Upper lobe of left lung (tissue), 4 donors: ENCODE measurements around the gene CAP2.

Source experiments
- CTCF ChIP-seq, 6 experiments: fragments of 450-650 bp in 4 of 6; fragments of 200-600 bp in 2 of 6; sonication (generic) in 2 of 6; IDR thresholded peaks; one replicate each; pipeline ENCODE4 v1.5.1; 2016 to 2019; ENCODE audit warnings: antibody characterized with exemption in 6 of 6
- POLR2A ChIP-seq, 4 donors: fragments of 450-650 bp; IDR thresholded peaks; one replicate each; pipeline ENCODE4 v1.5.1; 2016 to 2017; ENCODE audit warnings: antibody characterized with exemption in 4 of 4, mild to moderate bottlenecking in 2 of 4

- no peak for TF ChIP-seq POLR2A (IDR thresholded peaks at IDR 0.05)
- TF ChIP-seq CTCF (IDR thresholded peaks at IDR 0.05): no peak
These were observed 32.4 kb upstream of the CAP2 start for GRCh38 chr6:17361013-17361412.
